GM12878 (cell line): ENCODE results near the gene SBNO2. TPM values are rescaled to one million over a fixed set of nuclear protein-coding genes. Genes with fewer than 3 reads are reported as not detected.
"Not testable (repeated sequence)": the region's sequence is repeated elsewhere in the genome, so short reads cannot be mapped to it uniquely, and the experiment has no call there.

Source experiments
- ATAC-seq: fragments of 200-7000 bp; cut with Tn5 transposase; 3 replicates; pipeline ENCODE4 v1.9.1; 2020; ENCODE audit warnings: mild to moderate bottlenecking, moderate library complexity
- BruUV-seq: library from RNA; stranded (reverse); fragments of 400-500 nt; replicated peaks from 2 replicates; lab custom pipeline; 2021; lab: Mats Ljungman, UMichigan
- CTCF ChIA-PET: fragments of 300-600 bp; sonication (Branson Sonifier 250); formaldehyde crosslinking; extraction: SDS; loops from one replicate; lab custom pipeline; 2021; ENCODE audit warnings: inconsistent platforms; lab: Yijun Ruan, JAX
- POLR2A ChIA-PET: fragments of 350-600 bp; formaldehyde crosslinking; extraction: SDS; loops from one replicate; lab custom pipeline; 2021; ENCODE audit warnings: inconsistent platforms; lab: Charles Lee
- RAD21 ChIA-PET: fragments of 300-600 bp; sonication (Branson Sonifier 250); formaldehyde crosslinking; loops from one replicate; lab custom pipeline; 2023; ENCODE audit warnings: antibody characterized with exemption; ENCODE audit not compliant: unreplicated experiment; lab: Charles Lee
- SMC1A ChIA-PET: fragments of 300-600 bp; sonication (Branson Sonifier 250); formaldehyde crosslinking; loops from one replicate; lab custom pipeline; 2023; ENCODE audit not compliant: unreplicated experiment, uncharacterized antibody; lab: Charles Lee
- DNase-seq: peaks from one replicate; pipeline ENCODE4 v3.0.0-alpha.2; 2011; ENCODE audit warnings: low read depth, low spot score
- FAIRE-seq: peaks from 3 replicates; lab custom pipeline; 2011; peaks lifted over from hg19 to GRCh38; lab: Jason Lieb, UNC
- H2AFZ ChIP-seq: 2 replicates; pipeline ENCODE4 v1.6.0; 2011; ENCODE audit warnings: low read depth, low read length, control low read depth; ENCODE audit not compliant: control insufficient read depth
- H3K27ac ChIP-seq: 2 replicates; pipeline ENCODE4 v1.5.1; 2011; ENCODE audit warnings: control low read depth; ENCODE audit not compliant: control insufficient read depth, insufficient read depth
- H3K27me3 ChIP-seq, 2 experiments: replicated peaks in 1 of 2; 2 replicates each; pipeline versions ENCODE4 v1.6.0 to v1.6.1; 2011; ENCODE audit warnings: low read length in 1 of 2; ENCODE audit not compliant: control insufficient read depth in 2 of 2, insufficient read depth in 2 of 2
- H3K36me3 ChIP-seq, 2 experiments: 2 replicates each; pipeline ENCODE4 v1.5.1; 2011; ENCODE audit warnings: low read length in 1 of 2; ENCODE audit not compliant: control insufficient read depth in 2 of 2, insufficient read depth in 2 of 2
- H3K4me1 ChIP-seq: 2 replicates; pipeline ENCODE4 v1.6.1; 2011; ENCODE audit warnings: mild to moderate bottlenecking, low read length, moderate library complexity, mixed read lengths; ENCODE audit not compliant: control insufficient read depth, insufficient read depth
- H3K4me2 ChIP-seq: 2 replicates; pipeline ENCODE4 v1.6.0; 2011; ENCODE audit warnings: control low read depth; ENCODE audit not compliant: control insufficient read depth, insufficient read depth
- H3K4me3 ChIP-seq: fragments of 200-600 bp; sonication (generic); 2 replicates; pipeline ENCODE4 v1.5.1; 2016
- H3K79me2 ChIP-seq: 2 replicates; pipeline ENCODE4 v1.6.0; 2011; ENCODE audit warnings: low read length; ENCODE audit not compliant: control insufficient read depth, insufficient read depth
- H3K9ac ChIP-seq: 2 replicates; pipeline ENCODE4 v1.8.0; 2011; ENCODE audit warnings: low read length, control low read depth, mixed read lengths; ENCODE audit not compliant: control insufficient read depth, insufficient read depth
- H3K9me3 ChIP-seq: replicated peaks from 3 replicates; pipeline ENCODE4 v1.5.1; 2011; ENCODE audit warnings: mild to moderate bottlenecking, low read length; ENCODE audit not compliant: control insufficient read depth, insufficient read depth
- H4K20me1 ChIP-seq: 2 replicates; pipeline ENCODE4 v1.6.0; 2011; ENCODE audit not compliant: control insufficient read depth, insufficient read depth
- ATF7 ChIP-seq: fragments of 450-650 bp; IDR thresholded peaks from 2 replicates; pipeline ENCODE4 v1.6.1; 2016; ENCODE audit warnings: low read depth, mild to moderate bottlenecking
- BACH1 ChIP-seq: fragments of 450-650 bp; IDR thresholded peaks from 2 replicates; pipeline ENCODE4 v1.6.1; 2017; ENCODE audit warnings: mild to moderate bottlenecking, borderline replicate concordance
- CHD1 ChIP-seq: IDR thresholded peaks from 2 replicates; pipeline ENCODE4 v1.6.1; 2012; ENCODE audit warnings: low read depth, low read length, improper control_type of control experiment
- CREB1 ChIP-seq: IDR thresholded peaks from 2 replicates; pipeline ENCODE4 v1.6.1; 2012; ENCODE audit warnings: low read depth, mild to moderate bottlenecking, inconsistent platforms
- FOS ChIP-seq: IDR thresholded peaks from 3 replicates; pipeline ENCODE4 v1.6.1; 2011; ENCODE audit warnings: borderline replicate concordance; ENCODE audit not compliant: insufficient read length; ENCODE audit errors: extremely low read depth
- KAT2A ChIP-seq: conservative IDR thresholded peaks from 2 replicates; pipeline ENCODE4 v1.6.1; 2011; ENCODE audit warnings: low read depth, low read length; ENCODE audit not compliant: control insufficient read depth
- MXI1 ChIP-seq: fragments of 150-350 bp; IDR thresholded peaks from 2 replicates; pipeline ENCODE4 v1.6.1; 2011; ENCODE audit warnings: low read depth, mild to moderate bottlenecking, inconsistent platforms, low read length, improper control_type of control experiment
- MYC ChIP-seq: IDR thresholded peaks from 2 replicates; pipeline ENCODE4 v1.6.1; 2011; ENCODE audit warnings: mild to moderate bottlenecking, low read length, moderate library complexity, inconsistent platforms; ENCODE audit not compliant: insufficient read depth, insufficient replicate concordance, insufficient read length, severe bottlenecking
- PAX5 ChIP-seq: IDR thresholded peaks from 2 replicates; pipeline ENCODE4 v1.6.1; 2011; ENCODE audit warnings: low read depth, low read length, borderline replicate concordance
- PML ChIP-seq: IDR thresholded peaks from 2 replicates; pipeline ENCODE4 v1.6.1; 2012; ENCODE audit warnings: low read length, inconsistent platforms
- ZNF217 ChIP-seq: fragments of 450-650 bp; IDR thresholded peaks from 2 replicates; pipeline ENCODE4 v1.6.1; 2017; ENCODE audit warnings: antibody characterized with exemption, mild to moderate bottlenecking
- ZNF24 ChIP-seq: fragments of 450-650 bp; IDR thresholded peaks from 2 replicates; pipeline ENCODE4 v1.6.1; 2017; ENCODE audit warnings: antibody characterized with exemption, mild to moderate bottlenecking
- ZNF384 ChIP-seq: IDR thresholded peaks from 2 replicates; pipeline ENCODE4 v1.6.1; 2012; ENCODE audit warnings: low read depth, mild to moderate bottlenecking, low read length, improper control_type of control experiment, borderline replicate concordance
- WGBS: methylation state at CpG from one replicate; pipeline ENCODE4 v1.1.6; 2016; ENCODE audit warnings: low lambda C conversion rate; ENCODE audit not compliant: insufficient replicate concordance, insufficient coverage; ENCODE audit errors: missing lambda C conversion rate; 5-methylcytosine and 5-hydroxymethylcytosine counted together
- in situ Hi-C: fragments of 300-500 bp; cut with MboI; formaldehyde crosslinking; loops from 9 replicates; pipeline ENCODE4 v1.14.3; 2018; ENCODE audit warnings: mixed read lengths
- intact Hi-C: fragments of 100-400 bp; cut with micrococcal nuclease; formaldehyde crosslinking; loops from one replicate; pipeline ENCODE4 v1.14.2; 2022; ENCODE audit not compliant: unreplicated experiment
- polyA plus RNA-seq, 11 experiments: library from polyadenylated mRNA; depleted of rRNA in 4 of 11; unstranded in 6 of 11; stranded (reverse) in 5 of 11; fragments of >200 nt; fragmentation: Nextera tagmentation in 4 of 11; fragmentation: Illumina TruSeq in 1 of 11; extraction: Ambion mirVana in 4 of 11; extraction: Trizol in 1 of 11; gene quantifications; 1 replicate in 1 of 11; 2 replicates in 10 of 11; pipeline versions ENCODE4 v1.2.1 to v1.2.3, GENCODE V29; 2011 to 2016; ENCODE audit warnings: inconsistent platforms in 2 of 11, missing spikeins in 2 of 11, low read depth in 1 of 11
- total RNA-seq, 4 experiments: library from RNA; depleted of rRNA in 3 of 4; stranded (reverse); fragments of >200 nt in 3 of 4; fragmentation: Illumina TruSeq in 1 of 4; extraction: Trizol in 1 of 4; gene quantifications; 2 replicates each; pipeline versions ENCODE4 v1.2.1 to v1.2.3, GENCODE V29; 2013 to 2021

SBNO2 gene
- total and polyA plus RNA-seq, 10 of the 15 experiments (the other 5 are each of a cell fraction or from before 2014, with no cell fraction given) = 0.08 to 44.6 (median 5.4) TPM

- TF ChIP-seq ZNF24 (no peak), FOS (peak; percentile 51), PML (no peak), ZNF217 (no peak), CHD1 (no peak), MXI1 (peak; percentile 35; the same call in 1 of the 2 replicates), BACH1 (peak; percentile 62), KAT2A (no peak), ZNF384 (no peak), MYC (no peak), CREB1 (peak; percentile 82), PAX5 (no peak), ATF7 (no peak)
Observed at GRCh38 chr19:1205114-1206099, 31.3 kb upstream of the SBNO2 start, which contains the start of gene STK11 (continued).

- H3K27me3 ChIP-seq, H3K4me2 ChIP-seq, BruUV-seq, H3K9me3 ChIP-seq, H3K4me3 ChIP-seq, H3K9ac ChIP-seq, H4K20me1 ChIP-seq, ATAC-seq, H3K4me1 ChIP-seq, H3K36me3 ChIP-seq, H2AFZ ChIP-seq, DNase-seq, FAIRE-seq, H3K27ac ChIP-seq, intact Hi-C loops, H3K79me2 ChIP-seq: not testable (repeated sequence)
- 35% methylated on average over 4 of the region's 4 CpGs for WGBS
- RAD21 ChIA-PET = interaction anchor here (0.9 to 3.8 kb wide), 2 partner anchors 87 to 174 kb away, joined by 3 to 17 read pairs; no protein-coding TSS in a partner anchor
- POLR2A ChIA-PET = interaction anchor here (0.6 to 0.9 kb wide), 2 partner anchors 41 to 87 kb away, joined by 3 read pairs; partner anchors contain the start of gene ATP5F1D
- CTCF ChIA-PET = interaction anchor here (2.3 kb wide), 1 partner anchor 88 kb away, joined by 12 read pairs; no protein-coding TSS in a partner anchor
- in situ Hi-C loops = loop anchor here (5.0 kb wide), 1 partner anchor 93 kb away; no protein-coding TSS in a partner anchor
- SMC1A ChIA-PET = interaction anchor here (0.6 kb wide), 2 partner anchors 69 to 177 kb away, joined by 3 read pairs; no protein-coding TSS in a partner anchor
Observed at GRCh38 chr19:1200614-1201013, 26.5 kb upstream of the SBNO2 start.
